Measurements from ENCODE around the gene NHERF2.
A peak's percentile ranks its signal among the peaks of the same experiment; 100 is the strongest.
"Not testable (repeated sequence)": the region's sequence is repeated elsewhere in the genome, so short reads cannot be mapped to it uniquely, and the experiment has no call there.

NHERF2 gene

DNA sequence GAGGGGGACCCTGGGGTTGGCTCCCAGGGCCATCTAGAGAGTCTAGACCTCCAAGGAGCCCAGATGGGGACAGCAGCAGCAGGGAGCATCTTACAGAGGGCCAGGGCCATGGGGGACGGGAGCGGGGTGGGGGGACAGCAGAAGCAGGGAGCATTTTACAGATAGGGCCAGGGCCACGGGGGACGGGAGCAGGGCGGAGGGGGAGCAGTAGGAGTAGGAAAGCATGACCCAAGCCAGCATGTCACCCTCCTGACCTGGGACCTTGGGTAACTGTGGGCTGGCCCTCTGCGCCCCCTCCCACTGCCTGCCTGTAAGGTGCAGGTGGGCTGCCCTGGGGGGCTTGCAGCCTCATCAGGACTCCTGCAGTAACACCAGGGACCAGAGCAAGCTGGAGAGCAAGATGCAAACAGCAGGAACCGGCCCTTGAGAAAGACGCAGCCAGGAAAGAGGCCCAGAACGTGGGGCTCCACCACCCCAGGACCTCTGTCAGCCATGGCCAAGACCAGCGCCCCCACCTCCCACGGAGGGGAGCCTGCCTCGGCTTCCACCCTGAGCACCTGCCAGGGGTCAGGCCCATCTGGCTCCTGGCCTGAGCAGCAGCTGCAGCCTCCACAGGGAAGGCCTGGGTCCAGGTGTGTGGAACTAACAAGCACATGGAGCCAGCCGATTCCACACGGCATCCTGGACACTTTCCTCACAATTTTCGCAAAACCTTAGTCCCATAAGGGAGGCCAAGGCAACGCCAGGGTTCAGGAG, 19.4 kb upstream of the NHERF2 start:
- no peak for DNase-seq

DNA sequence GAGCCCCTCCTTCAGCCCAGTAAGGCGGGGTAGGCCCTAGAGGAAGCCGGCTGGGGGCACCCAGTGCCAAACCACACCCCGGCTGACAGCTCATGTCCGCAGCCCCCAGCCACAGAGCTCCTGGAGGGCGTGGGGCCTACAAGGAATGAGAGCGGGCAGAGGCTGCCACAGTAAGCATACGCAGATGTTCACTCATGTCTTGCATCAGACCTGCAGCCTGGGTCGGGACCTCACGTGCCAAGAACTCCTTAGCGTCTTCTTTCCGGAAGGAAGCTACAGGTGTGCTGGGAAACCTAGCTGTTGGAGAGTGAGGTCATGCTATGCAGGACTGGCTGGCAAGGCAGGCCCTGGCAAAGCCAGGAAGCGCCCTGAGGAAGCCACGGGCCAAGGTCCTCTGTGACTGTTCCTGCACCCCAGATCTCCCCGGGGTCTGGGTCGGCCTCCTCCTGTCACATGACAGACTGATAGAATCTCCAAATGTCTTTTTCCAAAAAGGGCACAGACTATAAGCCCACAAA, 18.6 kb upstream of the NHERF2 start:
- no peak for DNase-seq

GRCh38 chr16:2008631-2009163, 18.0 kb upstream of the NHERF2 start:
- DNase-seq, result no peak

- DNase-seq, result no peak
Observed at GRCh38 chr16:2009164-2009711, 17.5 kb upstream of the NHERF2 start.

- DNase-seq, result peak; percentile 84 to 93
Observed at GRCh38 chr16:2009791-2010510, 16.8 kb upstream of the NHERF2 start, which contains the start of gene ZNF598. TSS of gene ZNF598 (minus strand) at chr16:2009821.

DNA sequence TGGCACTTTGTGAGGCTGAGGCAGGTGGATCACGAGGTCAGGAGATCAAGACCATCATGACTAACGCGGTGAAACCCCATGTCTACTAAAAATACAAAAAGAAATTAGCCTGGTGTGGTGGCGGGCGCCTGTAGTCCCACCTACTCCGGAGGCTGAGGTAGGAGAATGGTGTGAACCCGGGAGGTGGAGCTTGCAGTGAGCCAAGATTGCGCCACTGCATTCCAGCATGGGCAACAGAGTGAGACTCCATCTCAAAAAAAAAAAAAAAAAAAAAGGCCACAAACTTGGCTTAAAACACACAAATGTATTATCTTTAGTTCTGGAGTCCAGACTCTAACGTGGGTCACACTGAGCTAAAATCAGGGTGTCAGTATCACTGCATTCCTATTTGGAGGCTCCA, 15.0 kb upstream of the NHERF2 start:
- not testable (repeated sequence) for DNase-seq

- no peak for DNase-seq
Observed at GRCh38 chr16:2013527-2013926, 13.2 kb upstream of the NHERF2 start.

- DNase-seq, result no peak
Observed at GRCh38 chr16:2015117-2015946, 11.4 kb upstream of the NHERF2 start.

DNA sequence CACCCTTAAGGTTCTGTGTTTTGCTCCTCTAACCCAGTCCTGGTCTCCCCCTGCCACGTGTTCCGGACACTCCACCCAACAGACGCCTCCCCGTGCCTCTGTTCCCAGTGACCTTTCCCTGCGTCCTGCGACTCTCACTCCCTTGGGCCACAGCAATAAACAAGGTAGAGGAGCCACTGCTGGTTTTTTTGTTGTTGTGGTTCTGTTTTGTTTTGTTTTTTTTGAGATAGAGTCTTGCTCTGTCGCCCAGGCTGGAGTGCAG, 10.8 kb upstream of the NHERF2 start:
- DNase-seq, result no peak

GRCh38 chr16:2016407-2016922, 10.2 kb upstream of the NHERF2 start:
- DNase-seq, result peak in 1 of 2 experiments; percentile 54

DNA sequence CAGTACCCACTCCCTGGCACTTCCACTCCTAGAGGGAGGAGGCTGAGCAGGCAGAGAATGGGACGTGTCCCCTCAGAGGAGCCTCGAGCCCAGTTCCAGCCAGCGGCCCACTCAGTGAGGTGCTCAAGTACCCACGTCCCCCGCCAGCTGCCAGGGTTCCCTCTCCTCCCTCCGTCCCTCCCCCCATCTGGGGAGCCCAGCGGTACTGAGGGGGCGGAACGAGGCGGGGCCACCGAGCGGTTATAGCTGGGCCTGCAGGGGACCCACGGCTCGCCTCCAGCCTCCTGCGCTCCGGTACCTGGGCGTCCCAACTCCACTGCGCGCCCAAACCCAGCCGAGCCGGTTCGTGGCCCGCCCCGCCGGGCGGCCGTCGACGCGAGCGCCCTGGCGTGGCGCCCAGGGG, 7.2 kb upstream of the NHERF2 start, which contains the start of gene NPW:
Gene NPW (plus strand): TSS at position 268 of the 403 bp plus-strand sequence.
- DNase-seq, result no peak

GRCh38 chr16:2019921-2020831, 6.5 kb upstream of the NHERF2 start:
- no peak for DNase-seq

DNA sequence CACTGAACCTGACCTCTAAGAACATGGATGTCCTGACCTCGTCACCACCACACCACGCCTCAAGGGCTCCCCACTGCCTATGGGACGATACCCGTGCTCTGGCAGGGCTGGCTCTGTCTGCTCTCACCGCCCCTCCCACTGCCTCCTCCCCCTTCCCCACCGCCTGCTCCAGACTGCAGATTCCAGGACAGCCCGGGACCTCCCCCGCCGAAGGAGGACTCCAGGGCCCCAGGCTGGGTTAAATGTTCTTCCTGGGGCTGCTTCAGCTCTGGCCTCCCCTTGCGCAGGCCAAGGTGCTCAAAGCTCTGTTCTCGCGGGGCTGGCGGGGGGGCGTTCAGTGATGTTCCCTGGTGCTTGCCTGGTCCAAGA, 4.0 kb upstream of the NHERF2 start:
- no peak for DNase-seq

GRCh38 chr16:2023092-2024031, 3.3 kb upstream of the NHERF2 start:
- DNase-seq, result peak; percentile 81 to 88

DNA sequence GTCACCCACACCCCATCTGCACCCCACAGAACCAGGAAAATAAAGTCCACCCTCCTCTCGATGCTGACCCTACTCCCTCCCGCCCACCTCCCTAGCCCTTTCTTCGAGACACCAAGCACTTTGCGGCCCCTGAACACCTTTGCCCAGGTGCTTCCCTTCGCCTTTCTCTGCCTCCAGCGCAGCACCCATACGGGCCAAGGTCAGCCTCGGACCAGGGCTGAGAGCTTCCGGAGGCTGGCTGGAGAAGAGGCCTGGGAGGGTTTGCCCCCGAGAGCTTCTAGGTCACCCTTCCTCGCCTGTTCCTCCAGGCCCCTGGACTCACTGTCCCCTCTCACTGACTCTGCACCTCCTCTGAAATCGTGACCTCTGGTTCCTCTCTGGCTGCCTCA, 2.7 kb upstream of the NHERF2 start:
- DNase-seq, result no peak

DNA sequence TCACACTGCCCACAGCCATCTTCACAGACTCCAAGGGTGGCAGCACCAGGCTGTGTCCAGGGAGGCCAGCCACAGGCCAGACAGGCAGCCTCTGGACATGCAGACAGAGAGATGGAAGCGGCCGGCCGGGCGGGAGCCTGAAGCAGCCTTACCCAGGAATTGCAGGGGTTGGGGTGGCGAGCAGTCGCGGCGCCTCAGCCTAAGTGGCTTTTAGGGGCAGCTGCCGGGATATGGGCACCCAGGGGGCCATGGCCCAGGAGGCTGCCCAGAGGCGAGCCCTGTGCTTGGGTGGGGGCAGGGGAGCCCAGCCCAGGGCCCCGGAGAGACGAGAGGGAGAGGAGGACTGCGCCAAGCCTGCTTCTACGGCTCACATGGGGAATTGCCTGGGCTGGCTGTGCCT, 1.5 kb upstream of the NHERF2 start:
- DNase-seq, result no peak

DNA sequence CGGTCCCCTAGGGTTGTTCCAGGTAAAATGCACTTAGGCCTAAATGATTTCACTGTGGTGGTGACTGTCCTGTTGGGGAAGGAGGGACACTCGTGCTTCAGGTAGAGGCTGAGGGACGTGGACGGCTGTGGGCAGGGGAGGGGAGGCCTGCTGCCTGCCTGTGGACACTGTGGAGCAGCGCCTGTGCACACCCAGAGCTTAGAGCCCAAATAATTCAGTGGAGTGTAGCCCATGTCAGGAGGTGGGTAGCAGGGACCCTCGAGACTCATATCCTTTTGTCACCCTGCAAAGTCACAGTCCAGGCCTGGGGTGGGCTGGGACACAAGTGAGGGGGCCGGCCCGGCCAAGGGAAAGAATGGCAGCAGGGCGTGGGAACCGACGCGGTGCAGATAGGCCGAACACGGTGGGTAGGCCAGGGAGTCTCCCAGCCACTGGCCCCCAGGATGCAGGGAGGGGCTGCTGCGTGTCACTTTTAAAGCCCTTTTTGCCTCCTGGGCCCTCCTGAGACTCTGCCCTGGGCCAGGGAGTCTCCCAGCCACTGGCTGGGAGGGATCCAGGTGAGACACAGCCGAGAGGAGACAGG, 733 bp upstream of the NHERF2 start:
- DNase-seq, result no peak

GRCh38 chr16:2027024-2028010, 615 bp downstream of the NHERF2 start:
- DNase-seq, result no peak

- no peak for DNase-seq
Observed at GRCh38 chr16:2028146-2028545, 1.4 kb downstream of the NHERF2 start.
